Coronary artery (tissue), 2 donors: Measurements from ENCODE around the gene GRIP2.

Experiments used
- DNase-seq: peaks from one replicate; pipeline ENCODE4 v3.0.0-alpha.2; 2017; ENCODE audit warnings: low spot score
- H3K27ac ChIP-seq, 2 donors: fragments of 200-600 bp; sonication (generic); one replicate each; pipeline ENCODE4 v1.5.1; 2016 to 2019
- H3K4me3 ChIP-seq: fragments of 200-600 bp; sonication (generic); 2 replicates; pipeline ENCODE4 v1.5.1; 2016; ENCODE audit warnings: mild to moderate bottlenecking, moderate library complexity
- CTCF ChIP-seq: fragments of 200-600 bp; sonication (generic); IDR thresholded peaks from one replicate; pipeline ENCODE4 v1.5.1; 2019; ENCODE audit warnings: antibody characterized with exemption

The GRIP2 gene

GRCh38 chr3:14522129-14522691, 17.9 kb downstream of the GRIP2 start:
- no peak for DNase-seq
- H3K4me3 ChIP-seq, result no peak overlapping the region
- no peak for TF ChIP-seq CTCF

GRCh38 chr3:14521611-14522010, 18.5 kb downstream of the GRIP2 start:
- peak overlapping the region; percentile 38 to 83 for H3K27ac ChIP-seq
- no peak for TF ChIP-seq CTCF
- DNase-seq, result no peak
- H3K4me3 ChIP-seq, result no peak overlapping the region

More at GRCh38 chr3:14522129-14522691, 17.9 kb downstream of the GRIP2 start:
- peak overlapping the region; percentile 38 to 83 for H3K27ac ChIP-seq

- no peak for TF ChIP-seq CTCF
- no peak for DNase-seq
- peak overlapping the region in 1 of 2 donors; percentile 83 for H3K27ac ChIP-seq
- H3K4me3 ChIP-seq, result no peak overlapping the region
These were observed 19.2 kb downstream of the GRIP2 start for GRCh38 chr3:14520967-14521366.

GRCh38 chr3:14520149-14520548, 20.0 kb downstream of the GRIP2 start:
- Histone ChIP-seq H3K27ac (no peak overlapping the region), H3K4me3 (no peak overlapping the region)
- TF ChIP-seq CTCF, result no peak
- DNase-seq, result no peak

- no peak overlapping the region for H3K27ac ChIP-seq
- H3K4me3 ChIP-seq, result no peak overlapping the region
- no peak for DNase-seq
- TF ChIP-seq CTCF, result no peak
These were observed 20.7 kb downstream of the GRIP2 start for GRCh38 chr3:14519406-14519805.

- Histone ChIP-seq H3K4me3 (no peak overlapping the region), H3K27ac (no peak overlapping the region)
- DNase-seq, result no peak
- no peak for TF ChIP-seq CTCF
These were observed 21.2 kb downstream of the GRIP2 start for GRCh38 chr3:14518893-14519292.

- DNase-seq, result no peak
- Histone ChIP-seq H3K4me3 (no peak overlapping the region), H3K27ac (no peak overlapping the region)
- no peak for TF ChIP-seq CTCF
These were observed 21.7 kb downstream of the GRIP2 start for GRCh38 chr3:14518432-14518802.
